Thyroid gland (tissue), 4 donors: ENCODE measurements around the gene DRP2. TPM values are rescaled to one million over a fixed set of nuclear protein-coding genes. Genes with fewer than 3 reads are reported as not detected.

ENCODE experiments used
- DNase-seq, 2 donors: peaks; one replicate each; pipeline ENCODE4 v3.0.0-alpha.2; 2019
- H3K27ac ChIP-seq, 3 donors: fragments of 200-600 bp; sonication (generic); 1 replicate in 2 of 3; 2 replicates in 1 of 3; pipeline ENCODE4 v1.5.1; 2016 to 2019; ENCODE audit warnings: mild to moderate bottlenecking in 1 of 3, moderate library complexity in 1 of 3
- H3K27me3 ChIP-seq: fragments of 200-600 bp; sonication (generic); one replicate; pipeline ENCODE4 v1.5.1; 2019
- H3K36me3 ChIP-seq, 2 donors: fragments of 200-600 bp; sonication (generic); one replicate each; pipeline ENCODE4 v1.5.1; 2016 to 2019
- H3K4me1 ChIP-seq, 2 donors: fragments of 200-600 bp; sonication (generic); one replicate each; pipeline ENCODE4 v1.5.1; 2017 to 2019
- H3K4me3 ChIP-seq, 3 donors: fragments of 200-600 bp; sonication (generic); replicated peaks in 1 of 3; 1 replicate in 2 of 3; 2 replicates in 1 of 3; pipeline ENCODE4 v1.5.1; 2016; ENCODE audit warnings: mild to moderate bottlenecking in 1 of 3
- H3K9me3 ChIP-seq: fragments of 200-600 bp; sonication (generic); one replicate; pipeline ENCODE4 v1.5.1; 2017
- POLR2A ChIP-seq, 2 donors: fragments of 450-650 bp; IDR thresholded peaks; one replicate each; pipeline ENCODE4 v1.6.1; 2017; ENCODE audit warnings: antibody characterized with exemption in 2 of 2, mild to moderate bottlenecking in 2 of 2, moderate library complexity in 1 of 2
- WGBS, 2 donors: methylation state at CpG; one replicate each; pipeline ENCODE4 v1.1.5; 2017; 5-methylcytosine and 5-hydroxymethylcytosine counted together
- intact Hi-C: fragments of 100-400 bp; cut with DNase I; formaldehyde crosslinking; loops from one replicate; pipeline ENCODE4 v1.15.1; 2023
- total RNA-seq, 4 donors: library from RNA; depleted of rRNA; stranded (reverse); fragments of >200 nt; gene quantifications; one replicate each; pipeline ENCODE4 v1.2.3, GENCODE V29; 2016
- TF ChIP-seq, protein P1 (sequence below), 6 experiments: fragments of 200-600 bp in 3 of 6; fragments of 450-650 bp in 3 of 6; sonication (generic) in 3 of 6; IDR thresholded peaks; one replicate each; pipeline ENCODE4 v1.5.1; 2016 to 2019; ENCODE audit warnings: antibody characterized with exemption in 6 of 6, mild to moderate bottlenecking in 2 of 6, inconsistent platforms in 1 of 6, moderate library complexity in 1 of 6

DRP2 gene
- total RNA-seq, 4 donors from 2014 or later: not detected

DNA sequence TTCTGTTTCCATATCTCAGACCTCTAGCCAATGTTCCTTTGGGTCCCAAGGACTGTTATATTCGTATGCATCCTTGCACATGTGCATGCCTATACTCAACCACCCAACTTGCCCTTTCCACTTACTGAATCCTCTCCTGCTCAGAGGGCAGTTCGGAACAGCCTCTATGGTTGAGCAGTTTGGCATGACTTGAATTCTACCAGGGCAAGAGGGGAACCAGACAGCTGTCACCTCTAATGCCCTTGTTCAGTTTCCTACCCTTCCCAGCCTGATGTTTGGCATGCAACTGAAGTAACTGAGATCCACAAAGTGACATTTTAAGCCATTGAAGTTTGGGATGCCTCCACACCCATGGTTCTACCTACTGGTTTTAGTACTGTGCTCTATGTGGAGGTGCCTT, 17.5 kb downstream of the DRP2 start:
- Histone ChIP-seq H3K27ac (no peak overlapping the region), H3K4me3 (no peak overlapping the region), H3K27me3 (no peaks in the 10 kb centered on the region), H3K4me1 (no peaks in the 10 kb centered on the region), H3K9me3 (no peaks in the 10 kb centered on the region), H3K36me3 (no peaks in the 10 kb centered on the region)
- 52 to 57% methylated on average over 2 of the region's 2 CpGs for WGBS, 2 donors
- intact Hi-C loops: no loop called here
- DNase-seq: no peak
- no peak for TF ChIP-seq POLR2A (IDR thresholded peaks at IDR 0.05)
- TF ChIP-seq, protein P1, sequence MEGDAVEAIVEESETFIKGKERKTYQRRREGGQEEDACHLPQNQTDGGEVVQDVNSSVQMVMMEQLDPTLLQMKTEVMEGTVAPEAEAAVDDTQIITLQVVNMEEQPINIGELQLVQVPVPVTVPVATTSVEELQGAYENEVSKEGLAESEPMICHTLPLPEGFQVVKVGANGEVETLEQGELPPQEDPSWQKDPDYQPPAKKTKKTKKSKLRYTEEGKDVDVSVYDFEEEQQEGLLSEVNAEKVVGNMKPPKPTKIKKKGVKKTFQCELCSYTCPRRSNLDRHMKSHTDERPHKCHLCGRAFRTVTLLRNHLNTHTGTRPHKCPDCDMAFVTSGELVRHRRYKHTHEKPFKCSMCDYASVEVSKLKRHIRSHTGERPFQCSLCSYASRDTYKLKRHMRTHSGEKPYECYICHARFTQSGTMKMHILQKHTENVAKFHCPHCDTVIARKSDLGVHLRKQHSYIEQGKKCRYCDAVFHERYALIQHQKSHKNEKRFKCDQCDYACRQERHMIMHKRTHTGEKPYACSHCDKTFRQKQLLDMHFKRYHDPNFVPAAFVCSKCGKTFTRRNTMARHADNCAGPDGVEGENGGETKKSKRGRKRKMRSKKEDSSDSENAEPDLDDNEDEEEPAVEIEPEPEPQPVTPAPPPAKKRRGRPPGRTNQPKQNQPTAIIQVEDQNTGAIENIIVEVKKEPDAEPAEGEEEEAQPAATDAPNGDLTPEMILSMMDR (IDR thresholded peaks at IDR 0.05): no peak

DNA sequence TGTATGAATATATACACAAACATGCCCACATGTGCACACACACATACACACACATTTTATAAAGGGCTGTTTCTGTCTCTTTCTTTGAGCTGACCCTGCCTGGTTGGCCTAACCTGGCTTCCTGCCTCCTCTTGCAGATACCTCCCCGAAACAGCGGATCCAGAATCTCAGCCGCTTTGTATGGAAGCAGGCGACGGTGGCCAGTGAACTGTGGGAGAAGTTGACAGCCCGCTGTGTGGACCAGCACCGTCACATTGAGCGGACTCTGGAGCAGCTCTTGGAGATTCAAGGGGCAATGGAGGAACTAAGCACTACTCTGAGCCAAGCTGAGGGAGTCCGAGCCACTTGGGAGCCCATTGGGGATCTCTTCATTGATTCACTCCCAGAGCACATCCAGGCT, 21.9 kb downstream of the DRP2 start:
- Histone ChIP-seq H3K36me3 (no peaks in the 10 kb centered on the region), H3K4me1 (no peaks in the 10 kb centered on the region), H3K27ac (no peak overlapping the region), H3K9me3 (no peaks in the 10 kb centered on the region), H3K27me3 (no peaks in the 10 kb centered on the region), H3K4me3 (no peak overlapping the region)
- intact Hi-C loops: no loop called here
- DNase-seq: peak; percentile 15 to 26
- WGBS, 2 donors: 40 to 52% methylated on average over 2 to 8 of the region's 9 CpGs
- TF ChIP-seq POLR2A (IDR thresholded peaks at IDR 0.05): no peak
- TF ChIP-seq, protein P1 (IDR thresholded peaks at IDR 0.05): no peak

DNA sequence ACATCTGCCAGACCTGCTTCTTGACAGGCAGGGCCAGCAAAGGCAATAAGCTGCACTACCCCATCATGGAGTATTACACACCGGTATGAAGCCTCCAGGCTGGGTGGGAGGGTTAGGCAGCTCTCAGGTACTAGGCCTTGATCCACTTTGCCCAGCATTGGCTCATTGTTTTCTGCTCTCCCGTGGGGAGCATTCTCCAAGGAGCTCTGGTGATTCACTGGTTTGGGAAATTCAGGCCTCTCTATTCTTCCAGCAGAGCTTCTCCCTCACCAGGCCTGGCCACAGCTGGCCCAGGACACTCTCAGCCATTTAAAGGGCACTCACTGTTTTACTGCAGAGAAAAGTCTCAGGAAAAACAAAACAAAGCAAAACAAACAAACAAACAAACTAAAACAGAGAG, 33.0 kb downstream of the DRP2 start:
- 33 to 70% methylated on average over 1 to 2 of the region's 2 CpGs for WGBS, 2 donors
- no peaks in the 10 kb centered on the region for H3K36me3 ChIP-seq
- H3K4me1 ChIP-seq: no peaks in the 10 kb centered on the region
- no peak overlapping the region for H3K27ac ChIP-seq
- no peaks in the 10 kb centered on the region for H3K9me3 ChIP-seq
- no peaks in the 10 kb centered on the region for H3K27me3 ChIP-seq
- TF ChIP-seq, protein P1 (IDR thresholded peaks at IDR 0.05): no peak
- no peak for TF ChIP-seq POLR2A (IDR thresholded peaks at IDR 0.05)
- no peak for DNase-seq
- H3K4me3 ChIP-seq: no peak overlapping the region
- intact Hi-C loops: no loop called here

DNA sequence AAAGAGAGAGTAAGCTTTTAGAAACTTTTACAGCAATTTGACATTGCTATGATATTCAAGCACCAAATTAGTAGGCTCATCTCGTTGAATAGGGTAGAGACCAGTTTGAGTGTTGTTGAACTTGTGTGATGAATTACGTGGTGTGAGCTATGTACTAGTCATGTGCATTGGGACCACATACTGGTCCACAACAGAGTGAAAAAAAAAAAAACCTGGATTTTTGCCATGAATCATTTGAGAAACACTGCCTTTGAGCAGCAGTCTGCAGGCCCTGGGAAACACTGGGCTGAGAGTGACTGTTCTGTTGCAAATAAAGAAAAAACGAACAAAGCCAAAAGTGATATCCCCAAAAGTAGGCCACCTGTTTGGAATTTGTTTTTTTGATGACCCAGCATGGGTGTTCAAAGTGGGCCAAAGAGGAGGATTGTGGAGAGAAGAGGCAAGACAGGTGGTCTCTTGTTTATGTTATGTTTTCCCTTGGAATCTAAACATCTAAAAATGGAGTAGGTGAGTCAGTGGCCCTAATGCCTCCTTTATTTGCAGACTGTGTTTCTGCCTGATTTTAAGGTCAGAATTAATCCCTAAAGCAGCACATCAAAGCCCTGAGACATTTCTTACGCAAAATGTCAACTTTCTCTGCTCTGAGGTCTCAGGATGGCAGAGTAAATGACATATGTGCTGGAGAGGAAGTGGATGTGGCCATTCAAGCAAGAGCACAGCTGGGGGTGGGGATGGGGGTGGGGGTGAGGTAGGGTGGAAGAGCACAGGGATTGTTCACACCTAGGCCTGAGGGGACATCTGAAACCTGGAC, 38.1 kb downstream of the DRP2 start:
- H3K4me3 ChIP-seq: no peak overlapping the region
- no peak overlapping the region for H3K27ac ChIP-seq
- WGBS, 2 donors: 83 to 87% methylated on average over 4 of the region's 4 CpGs
- no peaks in the 10 kb centered on the region for H3K4me1 ChIP-seq
- TF ChIP-seq POLR2A (IDR thresholded peaks at IDR 0.05): no peak
- TF ChIP-seq, protein P1 (IDR thresholded peaks at IDR 0.05): no peak
- H3K36me3 ChIP-seq: no peaks in the 10 kb centered on the region
- DNase-seq: no peak
- H3K9me3 ChIP-seq: no peaks in the 10 kb centered on the region
- intact Hi-C loops: no loop called here
- no peaks in the 10 kb centered on the region for H3K27me3 ChIP-seq

DNA sequence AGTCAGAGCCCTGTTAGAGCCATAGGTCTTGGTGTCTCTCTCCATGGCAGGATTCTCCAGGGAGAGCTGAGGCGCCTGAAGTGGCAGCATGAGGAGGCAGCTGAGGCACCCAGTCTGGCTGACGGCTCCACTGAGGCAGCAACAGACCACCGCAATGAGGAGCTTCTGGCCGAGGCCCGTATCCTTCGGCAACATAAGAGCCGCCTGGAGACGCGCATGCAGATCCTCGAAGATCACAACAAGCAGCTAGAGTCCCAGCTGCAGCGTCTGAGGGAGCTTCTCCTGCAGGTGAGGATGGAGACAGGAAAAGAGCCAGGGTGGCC, 38.6 kb downstream of the DRP2 start:
- TF ChIP-seq, protein P1 (IDR thresholded peaks at IDR 0.05): no peak
- no peak for TF ChIP-seq POLR2A (IDR thresholded peaks at IDR 0.05)
- 96% methylated on average over 5 of the region's 11 CpGs; no CpG with 5 or more reads in 1 of the 2 donors for WGBS, 2 donors

More for the DNA sequence above, 38.6 kb downstream of the DRP2 start:
- Histone ChIP-seq H3K27ac (no peak overlapping the region), H3K4me1 (no peaks in the 10 kb centered on the region), H3K36me3 (no peaks in the 10 kb centered on the region), H3K27me3 (no peaks in the 10 kb centered on the region), H3K4me3 (no peak overlapping the region), H3K9me3 (no peaks in the 10 kb centered on the region)
- intact Hi-C loops: no loop called here
- DNase-seq: no peak
